ENCODE data around the gene IER5L. TPM values are rescaled to one million over a fixed set of nuclear protein-coding genes. Genes with fewer than 3 reads are reported as not detected.
"Not testable (repeated sequence)": the region's sequence is repeated elsewhere in the genome, so short reads cannot be mapped to it uniquely, and the experiment has no call there.

IER5L gene
- total RNA-seq, 1 experiment from 2014 or later: 12.9 TPM

- no peak for DNase-seq (ENCODE audit: low spot score)
These were observed 4.1 kb upstream of the IER5L start for GRCh38 chr9:129182122-129182521.

- DNase-seq (ENCODE audit: low spot score): no peak
These were observed 3.2 kb upstream of the IER5L start for GRCh38 chr9:129181246-129181645.

- DNase-seq (ENCODE audit: low spot score): no peak
These were observed 714 bp upstream of the IER5L start for GRCh38 chr9:129178568-129179382.

GRCh38 chr9:129177443-129177790 is 644 bp downstream of the IER5L start:
- DNase-seq (ENCODE audit: low spot score): no peak

- no peak for DNase-seq (ENCODE audit: low spot score)
These were observed 1.2 kb downstream of the IER5L start for GRCh38 chr9:129176701-129177442.

GRCh38 chr9:129175825-129176633 is 2.0 kb downstream of the IER5L start:
- DNase-seq (ENCODE audit: low spot score): peak; percentile 89

GRCh38 chr9:129175515-129175824 is 2.6 kb downstream of the IER5L start:
- no peak for DNase-seq (ENCODE audit: low spot score)

- DNase-seq (ENCODE audit: low spot score): peak; percentile 86
These were observed 3.1 kb downstream of the IER5L start for GRCh38 chr9:129174724-129175514.

- DNase-seq (ENCODE audit: low spot score): peak; percentile 92
These were observed 3.8 kb downstream of the IER5L start for GRCh38 chr9:129174102-129174723.

- no peak for DNase-seq (ENCODE audit: low spot score)
These were observed 4.6 kb downstream of the IER5L start for GRCh38 chr9:129173296-129174101.

- DNase-seq (ENCODE audit: low spot score): no peak
These were observed 5.2 kb downstream of the IER5L start for GRCh38 chr9:129172816-129173215.

- DNase-seq (ENCODE audit: low spot score): no peak
These were observed 5.9 kb downstream of the IER5L start for GRCh38 chr9:129171993-129172751.

- DNase-seq (ENCODE audit: low spot score): no peak
These were observed 7.8 kb downstream of the IER5L start for GRCh38 chr9:129170229-129170628.

GRCh38 chr9:129166623-129167557 is 11.2 kb downstream of the IER5L start:
- peak; percentile 80 for DNase-seq (ENCODE audit: low spot score)

- no peak for DNase-seq (ENCODE audit: low spot score)
These were observed 12.9 kb downstream of the IER5L start for GRCh38 chr9:129165198-129165597.

GRCh38 chr9:129164246-129164930 is 13.7 kb downstream of the IER5L start:
- DNase-seq (ENCODE audit: low spot score): no peak

GRCh38 chr9:129163753-129164152 is 14.3 kb downstream of the IER5L start:
- DNase-seq (ENCODE audit: low spot score): no peak

- DNase-seq (ENCODE audit: low spot score): not testable (repeated sequence)
These were observed 14.8 kb downstream of the IER5L start for GRCh38 chr9:129163198-129163670.
